Suppressor macrophage treated with lipopolysaccharide for 4 hours (primary cell): ENCODE results near the gene PMEPA1.

ENCODE experiments used
- DNase-seq: peaks from one replicate; pipeline ENCODE4 v3.0.0-alpha.2; 2020

The PMEPA1 gene

DNA sequence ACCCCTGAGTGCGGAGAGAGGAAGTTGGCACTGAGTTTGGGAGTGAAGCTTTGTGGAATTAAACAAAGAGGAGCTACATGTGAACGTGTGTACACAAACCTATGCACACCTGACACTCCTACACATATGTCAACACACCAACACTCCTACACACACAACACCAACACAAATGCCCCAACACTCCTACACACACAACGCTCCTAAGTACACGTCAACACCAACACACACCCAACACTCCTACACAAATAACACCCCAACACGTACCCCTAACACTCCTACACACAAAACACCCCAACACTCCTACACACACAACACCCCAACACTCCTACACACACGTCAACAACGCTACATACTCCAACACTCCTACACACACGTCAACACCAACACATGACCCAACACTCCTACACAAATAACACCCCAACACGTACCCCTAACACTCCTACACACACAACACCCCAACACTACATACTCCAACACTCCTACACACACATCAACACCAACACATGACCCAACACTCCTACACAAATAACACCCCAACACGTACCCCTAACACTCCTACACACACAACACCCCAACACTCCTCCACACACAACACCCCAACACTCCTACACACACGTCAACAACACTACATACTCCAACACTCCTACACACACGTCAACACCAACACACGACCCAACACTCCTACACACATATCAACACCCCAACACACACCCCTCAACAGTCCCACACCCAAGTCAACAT is 49.5 kb downstream of the PMEPA1 start:
- DNase-seq = no peak

DNA sequence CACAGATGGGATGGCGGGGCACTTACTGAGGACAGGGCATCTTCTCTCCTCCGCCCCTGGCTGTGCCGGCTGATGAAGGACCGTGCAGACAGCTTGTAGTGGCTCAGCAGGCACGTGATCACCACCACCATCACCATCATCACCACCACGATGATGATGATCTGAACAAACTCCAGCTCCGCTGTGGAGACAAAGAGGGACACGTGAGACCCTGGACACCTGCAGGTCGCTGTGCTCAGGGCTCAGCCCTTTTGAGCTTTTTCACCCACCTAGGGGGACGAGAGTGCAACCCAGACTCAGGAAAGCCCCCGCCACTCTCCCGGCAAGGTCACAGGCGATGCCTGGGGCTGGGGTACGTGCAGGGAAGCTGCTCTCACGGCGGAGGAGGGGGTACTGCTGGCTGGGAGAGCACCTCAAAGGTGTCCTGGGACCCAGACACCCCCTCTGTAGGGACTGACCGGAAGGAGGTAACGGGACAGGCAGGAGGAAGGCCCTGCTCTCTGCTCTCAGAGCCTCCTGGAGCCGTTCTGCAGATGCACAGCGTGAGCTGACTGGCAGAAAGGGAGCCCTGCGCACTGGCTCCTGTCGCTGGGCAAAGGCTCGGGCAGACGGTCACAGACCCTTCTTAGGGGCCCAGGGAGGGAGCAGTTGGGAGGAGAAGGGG is 50.2 kb downstream of the PMEPA1 start:
- no peak for DNase-seq

DNA sequence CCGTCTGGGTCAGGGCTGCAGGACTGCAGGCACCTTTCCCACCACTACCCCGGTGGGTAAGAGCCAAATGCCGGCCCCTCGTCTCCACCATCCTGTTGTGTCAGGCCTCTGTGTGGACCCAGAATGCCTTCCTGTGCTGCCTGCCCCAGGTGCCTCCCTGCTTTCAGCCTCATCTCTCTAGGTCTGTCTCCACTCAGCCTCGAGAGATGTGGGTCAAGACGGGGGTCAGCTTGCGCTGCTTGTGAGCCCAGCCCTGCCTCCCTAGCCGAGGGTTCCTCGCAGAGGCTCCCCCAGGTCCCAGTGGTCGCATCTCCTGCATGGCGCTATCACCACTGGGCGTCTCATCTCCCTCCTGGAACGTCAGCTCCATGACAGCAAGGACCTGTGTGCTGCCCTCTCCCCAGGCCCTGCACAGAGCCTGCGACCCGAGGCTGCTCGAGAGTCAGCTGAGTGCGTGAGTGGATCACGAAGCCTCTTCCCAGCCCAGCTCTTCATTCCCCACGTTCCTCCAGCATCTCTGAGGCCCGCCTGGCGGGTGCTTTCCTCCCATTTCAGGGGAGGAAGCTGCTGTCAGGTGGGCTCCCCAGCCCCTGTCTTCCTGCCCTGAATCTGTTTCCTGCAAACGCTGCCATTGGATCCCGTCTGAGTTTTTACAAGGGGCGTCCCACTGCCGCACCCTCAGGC is 50.8 kb downstream of the PMEPA1 start:
- no peak for DNase-seq

DNA sequence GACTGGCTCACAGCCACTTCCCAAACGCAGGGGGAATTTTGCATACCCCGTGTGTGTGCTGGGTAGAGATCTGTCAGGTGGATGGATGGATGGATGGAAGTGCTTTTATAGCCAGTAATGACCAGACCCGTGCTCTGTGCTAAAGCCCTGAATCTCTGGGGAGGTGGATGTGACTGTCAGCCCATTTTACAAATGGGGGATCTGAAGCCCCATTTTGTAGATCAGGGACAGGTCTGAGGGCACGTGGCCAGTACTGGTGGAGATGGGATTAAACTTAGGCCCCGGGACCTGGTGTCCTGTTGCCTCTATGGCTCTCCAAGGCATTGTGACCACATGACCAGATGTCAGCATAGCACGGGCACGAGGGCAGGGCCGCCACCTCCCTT is 51.4 kb downstream of the PMEPA1 start:
- no peak for DNase-seq

DNA sequence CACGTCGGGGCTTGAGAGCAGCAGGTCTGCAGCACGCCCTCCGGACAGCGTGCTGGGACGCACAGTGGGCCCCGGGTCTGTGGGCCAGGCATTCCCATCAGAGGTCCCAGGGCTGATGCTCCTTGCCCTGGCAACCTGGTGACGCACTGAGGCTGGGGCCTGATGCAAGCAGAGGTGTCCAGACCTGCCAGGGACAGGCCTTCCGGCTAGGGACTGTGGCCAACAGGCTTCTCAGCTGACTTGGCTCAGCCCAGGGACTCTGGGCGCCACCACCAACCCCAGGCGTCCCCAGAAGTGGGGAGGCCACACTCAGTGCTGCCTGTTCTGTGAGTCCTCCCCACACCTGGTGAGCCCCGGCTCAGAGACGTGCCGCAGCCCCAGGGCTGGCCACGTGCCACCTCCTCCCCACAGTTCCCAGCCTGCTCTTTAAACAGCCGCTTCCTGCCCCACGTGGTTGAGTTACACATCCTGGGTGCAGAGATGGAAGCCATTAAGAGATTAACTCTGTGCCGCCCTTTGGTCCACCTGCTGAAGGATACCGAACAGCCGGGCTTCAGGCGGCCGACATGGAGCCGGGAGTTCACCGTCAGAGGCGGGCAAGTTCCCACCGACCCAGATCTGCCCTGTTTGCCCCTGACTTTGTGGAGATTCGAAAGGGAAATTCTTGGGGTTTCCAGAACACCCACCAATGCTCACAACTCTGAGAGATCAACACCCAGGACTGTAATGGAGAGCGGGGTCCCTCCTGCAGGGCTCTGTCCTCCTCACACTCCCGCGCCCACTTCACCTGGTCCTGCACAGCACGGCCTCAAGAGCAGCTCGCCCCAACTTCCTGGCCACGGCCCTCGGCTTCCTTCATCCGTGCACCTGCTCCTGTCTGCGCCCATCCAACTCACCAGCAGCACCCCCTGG is 52.0 kb downstream of the PMEPA1 start:
- no peak for DNase-seq

DNA sequence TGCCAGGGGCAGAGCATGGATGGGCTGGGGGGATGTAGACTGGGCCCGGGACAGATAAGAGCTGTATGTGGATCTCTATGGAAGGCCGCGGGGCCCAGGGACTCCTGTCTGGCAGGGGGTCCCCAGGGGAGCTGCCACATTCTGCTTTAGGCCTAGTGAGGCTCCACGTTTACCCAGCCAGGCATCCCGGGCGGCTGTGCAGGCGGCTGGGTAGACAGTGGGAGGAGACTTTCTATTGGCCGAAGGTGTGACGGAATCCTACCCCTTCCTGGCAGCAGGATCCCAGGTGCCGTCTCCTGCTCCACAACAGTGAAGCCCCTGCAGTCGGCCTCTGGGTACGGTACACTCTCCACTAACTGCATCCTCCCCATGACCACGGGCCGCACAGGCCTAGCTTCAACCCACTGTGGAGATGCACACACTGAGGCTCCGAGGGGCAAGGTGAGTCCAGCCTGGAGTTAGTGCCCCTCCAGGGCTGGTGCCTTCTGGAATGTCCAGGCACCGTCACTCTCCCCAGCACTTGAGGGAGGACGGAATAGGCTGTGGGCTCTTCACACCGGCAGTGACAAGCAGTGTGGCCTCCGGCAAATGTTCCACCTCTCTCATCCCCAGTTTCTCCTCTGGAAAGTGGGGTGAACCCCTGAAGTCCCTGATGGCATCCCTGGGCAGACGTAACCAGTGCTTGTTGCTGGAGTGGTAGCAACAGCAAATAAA is 52.8 kb downstream of the PMEPA1 start:
- DNase-seq = no peak

DNA sequence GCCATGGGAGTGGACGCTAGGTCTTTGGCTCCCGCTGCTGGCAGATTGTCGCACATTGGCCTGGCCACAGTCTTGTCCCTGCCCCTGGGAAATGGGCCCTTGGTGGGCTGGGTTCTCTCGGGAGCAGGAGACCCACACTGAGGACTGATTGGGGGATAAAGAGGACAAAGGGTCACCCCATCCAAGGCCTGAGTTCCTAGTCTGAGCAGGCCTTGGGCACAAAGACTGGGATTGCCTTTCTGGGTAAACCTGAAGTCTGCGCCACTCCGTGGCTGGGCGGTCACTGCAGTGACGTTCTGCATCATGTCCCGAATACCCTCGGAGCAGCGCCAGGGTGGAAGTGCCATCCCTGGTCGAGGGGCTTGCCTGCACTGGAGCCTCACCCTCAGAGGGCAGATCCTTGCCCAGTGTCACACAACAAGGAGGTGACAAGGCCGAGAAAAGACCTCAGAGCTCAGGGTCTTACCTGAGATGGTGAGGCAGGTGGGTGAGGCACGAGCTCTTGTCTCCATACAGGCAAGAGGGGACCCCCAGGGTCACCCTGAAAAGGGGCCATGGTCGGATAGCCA is 53.5 kb downstream of the PMEPA1 start:
- DNase-seq = no peak

DNA sequence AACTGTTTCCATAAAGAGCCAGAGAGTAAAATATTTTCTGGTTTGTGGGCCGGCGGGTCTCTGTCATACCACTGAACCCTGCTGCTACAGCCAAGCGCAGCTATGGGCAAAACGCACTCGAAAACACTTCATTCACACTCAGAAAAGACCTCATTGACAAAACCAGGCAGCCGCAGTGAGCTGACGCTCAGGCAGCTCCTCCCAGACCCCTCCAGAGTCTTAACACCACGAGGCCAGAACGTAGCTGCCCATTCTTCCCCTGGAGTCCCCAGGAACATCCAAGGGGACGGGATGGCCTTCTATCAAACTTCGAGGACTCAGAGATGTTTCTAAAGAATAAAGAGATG is 54.0 kb downstream of the PMEPA1 start:
- no peak for DNase-seq

DNA sequence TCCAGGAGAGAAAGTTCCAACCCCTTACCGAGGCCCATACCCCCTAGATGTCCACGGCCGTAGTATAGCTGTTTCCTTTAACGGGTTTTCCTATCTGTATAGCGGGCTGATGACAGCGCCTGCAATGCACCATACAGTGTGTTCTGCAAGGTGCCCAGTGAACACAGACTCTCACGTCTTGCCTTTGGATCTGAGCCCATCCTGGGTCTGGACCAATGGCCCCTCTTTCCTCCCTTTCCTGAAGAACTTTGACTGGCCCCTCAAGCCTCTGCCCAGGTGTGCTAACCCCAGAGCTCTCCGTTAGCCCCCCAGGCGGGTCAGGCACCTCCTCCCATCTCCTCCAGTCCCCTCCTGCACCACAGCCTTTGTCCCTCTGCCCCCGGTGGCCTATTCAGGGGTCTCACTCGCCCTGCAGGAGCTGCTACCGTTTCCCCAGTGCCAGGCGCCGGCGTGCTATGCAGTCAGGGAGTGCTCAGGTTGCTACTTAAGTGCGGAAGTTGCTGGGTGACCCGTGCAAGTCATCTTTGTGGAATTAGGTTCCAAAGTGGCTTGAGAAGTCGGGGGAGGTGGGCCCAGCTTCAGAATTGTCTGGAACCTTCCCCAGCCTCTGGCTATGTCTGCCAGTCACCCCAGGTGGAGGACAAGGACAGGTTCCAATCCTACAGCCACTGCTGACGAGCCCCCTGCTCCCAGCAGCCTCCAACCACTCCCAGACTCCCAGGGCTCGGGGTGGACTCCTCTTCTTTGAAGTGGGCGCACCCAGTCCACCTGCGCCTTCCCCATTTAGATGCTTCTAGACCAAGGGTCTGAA is 54.6 kb downstream of the PMEPA1 start:
- no peak for DNase-seq

DNA sequence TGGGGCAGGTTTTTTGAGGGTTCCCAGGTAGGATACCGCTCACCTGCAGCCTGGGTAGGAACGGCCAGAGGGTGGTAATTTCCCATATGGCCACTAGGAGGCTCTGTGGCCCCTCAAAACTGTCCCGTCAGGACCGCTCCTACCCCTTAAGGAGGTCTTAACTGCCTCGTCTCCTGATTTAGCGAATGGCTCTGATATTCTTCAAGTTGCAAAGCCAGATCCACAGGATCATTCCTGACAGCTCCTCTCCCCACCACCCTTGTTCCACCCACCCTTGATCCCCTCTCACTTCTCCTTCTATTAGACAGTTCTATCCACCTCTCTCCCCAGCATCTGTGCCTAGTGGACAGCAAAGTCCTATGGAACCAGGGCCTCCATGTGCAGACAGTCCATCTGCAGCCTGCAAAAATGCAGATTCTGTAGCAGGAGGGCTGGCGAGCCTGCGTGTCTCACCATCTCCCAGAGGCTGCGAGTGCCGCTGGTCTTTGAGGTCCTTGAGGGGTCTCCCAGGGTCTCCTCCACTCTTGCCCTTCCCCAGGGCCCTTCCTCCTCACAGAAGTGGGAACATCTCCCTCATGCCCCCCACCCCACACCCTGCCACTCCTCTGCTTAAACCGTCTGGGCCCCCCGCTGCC is 55.3 kb downstream of the PMEPA1 start:
- peak; percentile 53 for DNase-seq

DNA sequence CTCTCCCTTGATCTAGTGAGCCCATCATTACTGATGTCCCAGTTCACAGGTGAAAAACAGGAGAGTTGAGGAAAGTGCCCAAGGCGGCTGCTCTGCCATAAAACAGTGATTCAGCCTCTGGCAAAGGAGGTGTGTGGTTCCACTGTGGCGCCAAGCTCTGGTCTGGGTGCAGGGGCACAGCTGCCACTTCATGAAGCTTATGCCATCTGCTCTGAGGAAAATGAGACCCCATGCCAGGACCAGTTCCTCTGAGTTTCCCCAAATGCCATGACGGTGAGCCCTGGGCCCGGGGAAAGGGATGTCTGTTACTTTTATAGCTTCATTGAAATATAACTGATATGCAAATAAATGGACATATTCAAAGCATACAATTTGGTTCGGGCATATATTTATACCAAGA is 55.9 kb downstream of the PMEPA1 start:
- no peak for DNase-seq

DNA sequence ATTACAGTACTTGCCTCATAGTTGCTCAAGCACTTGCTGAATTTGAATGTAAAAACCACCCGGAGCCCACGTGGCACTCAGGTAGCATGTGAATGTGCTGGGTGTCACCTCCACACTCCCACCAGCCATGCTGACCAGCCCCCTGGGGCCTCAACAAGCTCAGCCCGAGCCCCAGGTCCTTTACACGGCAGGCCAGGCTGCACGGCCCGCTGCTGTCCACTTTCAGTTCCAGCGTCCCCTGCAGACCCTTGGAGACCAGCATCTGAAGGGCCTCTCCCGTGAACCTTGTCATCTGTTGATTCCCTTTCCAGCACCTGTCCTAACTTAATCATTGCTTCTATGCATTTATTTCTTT is 56.3 kb downstream of the PMEPA1 start:
- DNase-seq = no peak

DNA sequence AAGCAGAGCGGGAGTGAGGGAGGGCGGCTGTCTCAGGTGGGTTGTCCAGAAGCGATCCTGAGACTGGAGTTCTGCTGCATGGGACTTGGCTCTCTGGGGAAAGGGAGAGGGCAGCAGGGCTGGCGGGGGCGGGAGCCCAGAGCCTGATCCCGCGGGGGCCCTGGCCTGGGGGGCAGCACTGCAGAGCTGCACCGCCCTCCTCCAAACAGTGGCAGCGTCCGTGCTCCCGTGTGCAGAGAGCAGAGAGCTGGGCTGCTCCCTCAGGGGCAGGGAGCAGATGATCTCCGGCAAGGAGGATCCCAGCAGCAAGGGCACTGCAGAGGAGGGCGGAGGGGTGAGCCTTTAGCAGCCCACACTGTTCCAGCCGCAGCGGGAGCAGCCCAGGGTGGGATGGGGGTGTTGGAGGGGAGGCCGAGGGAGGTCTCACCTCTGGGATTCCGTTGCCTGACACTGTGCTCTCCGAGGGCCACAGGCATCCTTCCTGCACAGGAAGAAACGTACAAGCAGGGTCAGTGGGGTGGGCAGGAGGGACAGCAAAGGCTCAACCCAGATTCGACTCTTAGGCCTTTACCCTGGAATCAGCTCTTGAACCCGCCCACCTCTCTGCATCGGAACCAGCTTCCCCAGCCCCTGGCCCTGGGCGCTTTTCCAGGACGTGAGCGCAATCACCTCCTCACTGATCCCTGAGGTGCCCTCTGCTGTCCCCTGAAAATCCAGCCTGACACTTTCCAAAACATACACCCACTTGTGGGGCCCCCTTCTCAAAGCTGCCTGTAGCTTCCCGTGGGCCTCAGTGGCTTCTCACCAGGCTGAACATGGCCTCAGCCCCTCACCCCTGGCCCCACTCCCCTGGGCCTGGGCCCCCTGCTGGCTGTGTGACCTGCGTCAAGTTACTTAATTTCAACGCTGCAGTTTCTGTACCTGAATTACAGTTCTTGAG is 56.9 kb downstream of the PMEPA1 start:
- DNase-seq = no peak

DNA sequence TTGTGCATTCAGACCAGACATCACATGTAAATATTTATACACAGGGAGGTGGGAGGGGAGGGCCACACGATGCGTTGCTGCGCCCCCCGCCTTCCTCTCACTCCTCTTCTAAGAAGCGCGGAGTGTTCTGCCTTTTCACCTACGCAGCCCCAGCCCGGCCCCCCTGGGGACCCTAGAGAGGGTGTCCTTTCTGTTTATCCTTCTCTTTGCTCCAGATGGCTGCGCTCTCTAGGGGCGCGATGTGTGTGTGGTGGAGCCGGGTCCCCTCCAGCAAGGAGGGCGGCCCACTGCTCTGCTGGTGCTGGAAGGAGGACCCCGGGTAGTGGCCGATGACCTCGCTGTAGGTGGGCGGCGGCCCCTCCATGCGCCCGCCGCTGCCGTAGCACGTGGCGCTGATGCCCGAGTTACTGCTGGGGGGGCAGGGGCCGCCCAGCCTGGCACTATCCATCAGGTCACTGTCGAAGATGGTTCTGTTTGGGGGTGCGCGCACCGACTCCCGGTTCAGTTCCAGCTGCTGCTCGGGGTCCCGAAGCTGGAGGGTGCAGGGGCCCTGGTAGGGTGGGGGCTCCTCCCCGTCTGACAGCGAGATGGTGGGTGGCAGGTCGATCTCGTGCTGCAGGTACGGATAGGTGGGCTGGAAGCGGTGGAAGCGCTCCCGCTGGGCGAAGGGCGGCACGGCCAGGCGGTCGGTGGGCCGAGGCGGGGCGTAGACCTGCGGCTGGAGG is 57.8 kb downstream of the PMEPA1 start:
- DNase-seq = no peak

DNA sequence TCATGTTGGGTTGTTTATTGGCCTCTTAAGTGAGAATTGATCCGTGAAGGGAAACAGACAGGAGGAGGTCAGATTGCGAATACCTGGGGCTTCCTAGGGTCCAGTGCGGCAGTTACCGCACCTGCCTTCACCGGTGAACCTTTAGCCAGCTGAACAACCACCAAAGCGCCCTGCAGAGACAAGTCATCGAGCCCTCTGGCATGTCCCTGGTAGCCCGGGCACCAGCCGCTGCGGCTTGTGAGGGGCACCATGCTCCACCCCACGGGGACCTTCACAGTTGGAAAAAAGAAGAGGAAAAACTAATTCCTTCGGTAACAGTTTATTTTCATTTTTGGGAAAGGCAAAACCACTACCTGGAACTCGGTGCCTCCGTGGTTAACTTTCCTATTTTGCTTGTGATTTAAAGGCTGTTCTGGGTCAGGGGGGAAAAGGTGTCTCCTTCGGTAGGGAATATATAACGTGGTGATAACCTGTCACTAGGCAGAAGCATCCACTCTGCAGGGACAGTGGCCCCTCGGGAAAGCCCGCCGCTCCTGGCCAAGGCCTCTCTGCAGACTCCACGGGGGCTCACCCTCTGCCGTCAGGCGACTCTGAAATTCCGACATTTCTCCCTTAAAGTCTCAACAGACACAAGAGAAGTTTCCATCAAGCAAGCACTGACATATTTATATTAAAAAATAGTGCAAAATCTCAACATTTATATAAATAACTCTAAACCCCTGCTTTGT is 58.9 kb downstream of the PMEPA1 start:
- no peak for DNase-seq

DNA sequence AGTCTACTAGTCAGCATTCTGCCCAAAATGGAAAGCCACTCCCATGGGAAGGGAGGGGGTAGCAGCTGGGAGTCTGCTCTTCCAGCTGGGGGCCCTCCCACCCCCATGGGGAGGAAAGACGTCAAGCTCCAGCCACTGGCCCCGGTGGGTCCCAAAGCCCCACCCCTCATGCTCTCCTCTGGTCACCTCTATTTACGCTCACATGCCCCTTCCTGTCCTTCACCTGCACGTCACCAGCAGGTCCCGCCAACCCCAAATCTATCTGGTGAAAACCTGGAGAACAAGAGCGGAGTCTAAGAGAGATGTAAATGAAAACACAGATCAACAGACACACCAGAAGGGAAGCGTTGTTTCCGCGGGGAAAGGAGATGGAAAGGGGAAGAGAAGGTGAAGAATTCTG is 59.5 kb downstream of the PMEPA1 start:
- no peak for DNase-seq

DNA sequence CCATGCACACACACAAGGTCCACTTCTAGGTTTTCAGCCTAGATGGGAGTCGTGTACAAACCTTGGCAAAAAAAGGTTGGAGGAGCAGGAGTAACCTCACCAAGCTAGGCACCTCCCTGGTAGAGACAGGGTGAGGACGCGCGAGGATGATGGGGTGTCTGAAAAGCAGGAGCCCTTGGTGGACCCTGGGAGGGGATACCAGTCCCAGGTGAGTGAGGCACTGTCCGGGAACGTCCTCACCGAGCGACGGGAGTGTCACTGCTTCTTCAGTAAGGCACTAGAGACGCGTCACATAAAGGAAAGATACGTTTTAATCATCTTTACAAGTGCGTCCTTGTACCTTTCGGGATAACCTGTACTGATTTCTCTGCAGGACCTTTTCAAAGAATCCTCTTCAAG is 60.2 kb downstream of the PMEPA1 start:
- DNase-seq = no peak

DNA sequence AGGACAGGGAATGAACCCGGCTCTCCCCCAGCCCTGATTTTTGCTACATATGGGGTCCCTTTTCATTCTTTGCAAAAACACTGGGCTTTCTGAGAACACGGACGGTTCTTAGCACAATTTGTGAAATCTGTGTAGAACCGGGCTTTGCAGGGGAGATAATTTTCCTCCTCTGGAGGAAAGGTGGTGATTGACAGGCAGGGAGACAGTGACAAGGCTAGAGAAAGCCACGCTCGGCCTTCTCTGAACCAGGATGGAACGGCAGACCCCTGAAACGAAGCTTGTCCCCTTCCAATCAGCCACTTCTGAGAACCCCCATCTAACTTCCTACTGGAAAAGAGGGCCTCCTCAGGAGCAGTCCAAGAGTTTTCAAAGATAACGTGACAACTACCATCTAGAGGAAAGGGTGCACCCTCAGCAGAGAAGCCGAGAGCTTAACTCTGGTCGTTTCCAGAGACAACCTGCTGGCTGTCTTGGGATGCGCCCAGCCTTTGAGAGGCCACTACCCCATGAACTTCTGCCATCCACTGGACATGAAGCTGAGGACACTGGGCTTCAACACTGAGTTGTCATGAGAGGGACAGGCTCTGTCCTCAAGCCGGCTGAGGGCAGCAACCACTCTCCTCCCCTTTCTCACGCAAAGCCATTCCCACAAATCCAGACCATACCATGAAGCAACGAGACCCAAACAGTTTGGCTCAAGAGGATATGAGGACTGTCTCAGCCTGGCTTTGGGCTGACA is 60.8 kb downstream of the PMEPA1 start:
- no peak for DNase-seq
